Spleen (tissue), 7 donors: ENCODE results near the gene ME3.

Source experiments
- POLR2A ChIP-seq, 3 donors: fragments of 450-650 bp; IDR thresholded peaks; one replicate each; pipeline ENCODE4 v1.5.1; 2017; ENCODE audit warnings: antibody characterized with exemption in 3 of 3, mild to moderate bottlenecking in 1 of 3
- POLR2AphosphoS5 ChIP-seq, 3 donors: sonication (generic); formaldehyde crosslinking; IDR thresholded peaks; one replicate each; pipeline ENCODE4 v1.5.1; 2017; ENCODE audit warnings: antibody characterized with exemption in 3 of 3
- TF ChIP-seq, protein P1 (sequence below), 11 experiments: fragments of 200-600 bp in 7 of 11; fragments of 450-650 bp in 4 of 11; sonication (generic) in 4 of 11; IDR thresholded peaks in 8 of 11; conservative IDR thresholded peaks in 3 of 11; 1 replicate in 7 of 11; 2 replicates in 4 of 11; pipeline versions ENCODE4 v1.4.0 to v1.8.0; 2016 to 2021; ENCODE audit warnings: antibody characterized with exemption in 11 of 11, inconsistent platforms in 4 of 11, mild to moderate bottlenecking in 1 of 11
- donor health status: DM: no; HTN: no; CAD: no; lungs with moderate emphysema.
- donor health status: DM: no; HTN: no; CAD: no.
- donor health status: DM: no; HTN: no; CAD: no.

DNA sequence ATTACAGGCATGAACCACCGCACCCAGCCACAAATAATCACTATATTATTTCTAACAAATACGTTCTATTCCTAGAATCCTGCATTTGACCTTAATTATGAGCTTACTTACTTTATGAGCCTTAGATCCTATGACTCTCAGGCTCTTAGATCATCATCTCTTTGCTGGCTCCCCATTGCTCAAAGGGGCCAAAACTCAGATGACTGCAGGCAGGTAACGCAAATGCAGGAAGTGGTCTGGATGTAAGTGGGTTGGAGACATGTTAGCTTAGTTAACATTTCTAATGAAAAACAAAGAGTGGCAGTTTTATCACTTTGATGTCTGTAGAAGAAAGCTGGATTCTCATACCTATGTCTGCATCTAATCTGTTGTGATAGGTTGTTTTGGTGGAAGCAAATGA lies 274.3 kb downstream of the ME3 start:
- TF ChIP-seq POLR2A (IDR thresholded peaks at IDR 0.05) (no peak), POLR2AphosphoS5 (IDR thresholded peaks at IDR 0.05) (no peak)
- TF ChIP-seq, protein P1, sequence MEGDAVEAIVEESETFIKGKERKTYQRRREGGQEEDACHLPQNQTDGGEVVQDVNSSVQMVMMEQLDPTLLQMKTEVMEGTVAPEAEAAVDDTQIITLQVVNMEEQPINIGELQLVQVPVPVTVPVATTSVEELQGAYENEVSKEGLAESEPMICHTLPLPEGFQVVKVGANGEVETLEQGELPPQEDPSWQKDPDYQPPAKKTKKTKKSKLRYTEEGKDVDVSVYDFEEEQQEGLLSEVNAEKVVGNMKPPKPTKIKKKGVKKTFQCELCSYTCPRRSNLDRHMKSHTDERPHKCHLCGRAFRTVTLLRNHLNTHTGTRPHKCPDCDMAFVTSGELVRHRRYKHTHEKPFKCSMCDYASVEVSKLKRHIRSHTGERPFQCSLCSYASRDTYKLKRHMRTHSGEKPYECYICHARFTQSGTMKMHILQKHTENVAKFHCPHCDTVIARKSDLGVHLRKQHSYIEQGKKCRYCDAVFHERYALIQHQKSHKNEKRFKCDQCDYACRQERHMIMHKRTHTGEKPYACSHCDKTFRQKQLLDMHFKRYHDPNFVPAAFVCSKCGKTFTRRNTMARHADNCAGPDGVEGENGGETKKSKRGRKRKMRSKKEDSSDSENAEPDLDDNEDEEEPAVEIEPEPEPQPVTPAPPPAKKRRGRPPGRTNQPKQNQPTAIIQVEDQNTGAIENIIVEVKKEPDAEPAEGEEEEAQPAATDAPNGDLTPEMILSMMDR (IDR thresholded peaks at IDR 0.05 in 8 of 11, conservative IDR thresholded peaks at IDR 0.05 in 3 of 11) = no peak
